ENCODE results near the gene JPH2.
A peak's percentile ranks its signal among the peaks of the same experiment; 100 is the strongest.

The JPH2 gene

GRCh38 chr20:44099832-44100231 is 87.2 kb downstream of the JPH2 start:
- DNase-seq (ENCODE audit: low spot score), result no peak

- DNase-seq (ENCODE audit: low spot score), result no peak
These were observed 88.3 kb downstream of the JPH2 start for GRCh38 chr20:44098657-44099056.

GRCh38 chr20:44098256-44098630 is 88.7 kb downstream of the JPH2 start:
- no peak for DNase-seq (ENCODE audit: low spot score)

- DNase-seq (ENCODE audit: low spot score), result no peak
These were observed 89.3 kb downstream of the JPH2 start for GRCh38 chr20:44097521-44098255.

- DNase-seq (ENCODE audit: low spot score), result no peak
These were observed 91.2 kb downstream of the JPH2 start for GRCh38 chr20:44095831-44096230.

GRCh38 chr20:44093249-44093582 is 93.8 kb downstream of the JPH2 start:
- DNase-seq (ENCODE audit: low spot score), result no peak

GRCh38 chr20:44092551-44093248 is 94.3 kb downstream of the JPH2 start:
- peak; percentile 31 for DNase-seq (ENCODE audit: low spot score)

- no peak for DNase-seq (ENCODE audit: low spot score)
These were observed 96.0 kb downstream of the JPH2 start for GRCh38 chr20:44091026-44091425.

GRCh38 chr20:44089987-44090674 is 96.9 kb downstream of the JPH2 start:
- DNase-seq (ENCODE audit: low spot score), result no peak

GRCh38 chr20:44087857-44088120 is 99.2 kb downstream of the JPH2 start:
- DNase-seq (ENCODE audit: low spot score), result no peak

GRCh38 chr20:44087051-44087856 is 99.7 kb downstream of the JPH2 start:
- DNase-seq (ENCODE audit: low spot score), result peak; percentile 27

GRCh38 chr20:44085616-44086434 is 101.2 kb downstream of the JPH2 start:
- DNase-seq (ENCODE audit: low spot score), result no peak

GRCh38 chr20:44084891-44085290 is 102.1 kb downstream of the JPH2 start:
- DNase-seq (ENCODE audit: low spot score), result no peak

GRCh38 chr20:44084439-44084838 is 102.5 kb downstream of the JPH2 start:
- DNase-seq (ENCODE audit: low spot score), result no peak

GRCh38 chr20:44083220-44083933 is 103.6 kb downstream of the JPH2 start:
- no peak for DNase-seq (ENCODE audit: low spot score)

GRCh38 chr20:44081888-44082287 is 105.1 kb downstream of the JPH2 start:
- DNase-seq (ENCODE audit: low spot score), result no peak

- no peak for DNase-seq (ENCODE audit: low spot score)
These were observed 105.5 kb downstream of the JPH2 start for GRCh38 chr20:44081476-44081875.

GRCh38 chr20:44080646-44081267 is 106.2 kb downstream of the JPH2 start:
- DNase-seq (ENCODE audit: low spot score), result peak; percentile 90

- DNase-seq (ENCODE audit: low spot score), result no peak
These were observed 106.9 kb downstream of the JPH2 start for GRCh38 chr20:44080064-44080463.

- DNase-seq (ENCODE audit: low spot score), result no peak
These were observed 107.7 kb downstream of the JPH2 start for GRCh38 chr20:44079291-44079690.

GRCh38 chr20:44075950-44076232 is 111.1 kb downstream of the JPH2 start:
- no peak for DNase-seq (ENCODE audit: low spot score)

Data from Ammon's horn (tissue), 1 donor.